ENCODE measurements around the gene AGAP1.

AGAP1 gene

DNA sequence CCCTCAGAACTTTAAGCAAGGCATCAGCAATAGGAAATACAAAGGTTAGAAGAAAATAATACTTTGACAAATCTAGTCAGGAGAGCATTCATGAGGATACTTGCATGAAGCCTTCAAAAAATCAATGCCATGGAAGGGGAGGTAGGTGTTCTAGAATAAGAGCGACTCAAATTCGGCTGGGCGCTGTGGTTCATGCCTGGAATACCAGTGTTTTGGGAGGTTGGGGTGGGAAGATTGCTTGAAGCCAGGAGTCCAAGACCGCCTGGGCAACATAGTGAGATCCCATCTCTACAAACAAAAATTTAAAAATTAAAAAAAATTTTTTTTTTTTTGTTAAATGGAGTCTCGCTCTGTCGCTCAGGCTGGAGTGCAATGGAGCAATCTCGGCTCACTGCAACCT is 652.6 kb downstream of the AGAP1 start:
- FAIRE-seq, result no peak
- TF ChIP-seq TAF1 (IDR thresholded peaks at IDR 0.05; ENCODE audit: borderline replicate concordance, low read depth, low read length), result no peak
- no peak for TF ChIP-seq POLR2AphosphoS5 (IDR thresholded peaks at IDR 0.05; ENCODE audit: low read depth, low read length)
- no peak for TF ChIP-seq POLR2A (IDR thresholded peaks at IDR 0.05; ENCODE audit: low read depth, low read length)
- DNase-seq (ENCODE audit: insufficient read length), result no peak

DNA sequence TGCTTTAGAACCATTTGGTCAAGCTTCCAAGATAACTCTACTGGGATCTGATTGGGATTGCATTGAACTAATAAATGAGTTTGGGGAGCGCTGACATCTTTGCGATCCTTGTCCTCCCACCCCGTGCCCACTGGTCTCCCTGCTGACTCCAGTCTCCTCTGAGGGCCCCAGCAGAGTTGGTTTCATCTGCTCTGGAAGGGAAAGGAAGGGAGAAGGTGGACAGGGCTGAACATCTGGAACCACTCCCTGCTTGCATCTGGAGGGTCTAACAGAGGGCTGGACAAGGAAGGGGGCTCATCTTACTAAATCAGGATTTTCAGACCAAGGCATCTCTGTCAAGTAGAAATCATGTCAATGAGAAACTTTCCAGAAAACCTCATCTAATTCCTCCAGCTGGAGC is 661.6 kb downstream of the AGAP1 start:
- TF ChIP-seq POLR2A (IDR thresholded peaks at IDR 0.05; ENCODE audit: low read depth, low read length) (no peak), POLR2AphosphoS5 (IDR thresholded peaks at IDR 0.05; ENCODE audit: low read depth, low read length) (no peak), TAF1 (IDR thresholded peaks at IDR 0.05; ENCODE audit: borderline replicate concordance, low read depth, low read length) (no peak)
- DNase-seq (ENCODE audit: insufficient read length), result no peak
- FAIRE-seq, result no peak

DNA sequence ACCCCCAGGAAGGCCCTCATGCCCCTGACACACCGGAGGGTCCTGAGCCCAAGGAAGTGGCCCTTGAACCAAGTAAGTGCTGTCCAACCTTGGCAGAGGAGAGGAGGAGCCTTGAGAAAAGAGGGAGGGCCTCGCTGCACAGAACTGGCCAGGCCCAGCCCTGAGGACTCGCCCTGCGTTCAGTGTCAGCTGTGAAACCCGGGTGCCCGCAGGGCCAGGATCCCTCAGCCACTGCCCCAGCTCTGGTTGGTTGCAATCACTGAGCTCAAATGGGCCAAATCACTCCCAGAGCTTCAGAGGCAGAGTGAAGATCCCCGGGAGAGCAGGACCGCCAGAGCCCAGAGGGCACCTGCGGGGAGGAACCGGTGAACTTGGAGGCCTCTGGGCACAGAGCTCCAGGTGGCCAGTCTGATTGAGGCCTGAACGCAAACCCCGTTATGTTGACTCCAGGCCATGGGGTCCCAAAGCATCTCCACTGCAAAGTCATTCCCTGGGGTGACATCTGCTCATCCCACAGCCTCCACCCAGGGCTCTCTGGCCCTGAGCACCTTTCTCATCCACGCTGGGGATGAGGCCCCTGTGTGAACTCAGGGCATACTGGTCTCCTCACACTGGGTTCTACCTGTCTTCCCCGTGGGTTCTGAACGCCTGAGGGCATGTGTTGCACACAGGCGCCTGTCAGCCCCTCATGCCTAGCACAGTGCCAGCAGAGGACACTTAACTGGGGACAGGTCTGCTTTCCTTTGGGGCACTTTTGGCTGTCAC is 662.4 kb downstream of the AGAP1 start:
- DNase-seq (ENCODE audit: insufficient read length) (no peak), FAIRE-seq (no peak)
- TF ChIP-seq TAF1 (IDR thresholded peaks at IDR 0.05; ENCODE audit: borderline replicate concordance, low read depth, low read length) (no peak), POLR2AphosphoS5 (IDR thresholded peaks at IDR 0.05; ENCODE audit: low read depth, low read length) (no peak), POLR2A (IDR thresholded peaks at IDR 0.05; ENCODE audit: low read depth, low read length) (no peak)

DNA sequence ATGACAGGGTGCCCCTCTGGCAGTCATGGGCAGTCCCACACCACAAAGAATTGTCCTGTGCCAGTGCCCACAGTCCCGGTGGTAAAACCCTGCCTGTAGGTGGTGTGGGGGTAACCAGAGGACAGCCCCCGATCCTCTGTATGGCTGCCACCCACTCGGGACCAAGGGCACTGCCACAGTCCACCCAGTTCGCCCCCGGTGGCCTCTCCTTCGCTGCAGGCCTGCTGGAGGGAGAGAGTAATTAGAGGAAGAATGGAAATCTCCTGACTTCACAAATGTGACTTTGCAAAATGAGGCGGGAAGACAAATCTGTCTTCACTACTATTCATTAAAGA is 663.0 kb downstream of the AGAP1 start:
- DNase-seq (ENCODE audit: insufficient read length), result no peak
- TF ChIP-seq POLR2A (IDR thresholded peaks at IDR 0.05; ENCODE audit: low read depth, low read length) (no peak), TAF1 (IDR thresholded peaks at IDR 0.05; ENCODE audit: borderline replicate concordance, low read depth, low read length) (no peak), POLR2AphosphoS5 (IDR thresholded peaks at IDR 0.05; ENCODE audit: low read depth, low read length) (no peak)
- no peak for FAIRE-seq

DNA sequence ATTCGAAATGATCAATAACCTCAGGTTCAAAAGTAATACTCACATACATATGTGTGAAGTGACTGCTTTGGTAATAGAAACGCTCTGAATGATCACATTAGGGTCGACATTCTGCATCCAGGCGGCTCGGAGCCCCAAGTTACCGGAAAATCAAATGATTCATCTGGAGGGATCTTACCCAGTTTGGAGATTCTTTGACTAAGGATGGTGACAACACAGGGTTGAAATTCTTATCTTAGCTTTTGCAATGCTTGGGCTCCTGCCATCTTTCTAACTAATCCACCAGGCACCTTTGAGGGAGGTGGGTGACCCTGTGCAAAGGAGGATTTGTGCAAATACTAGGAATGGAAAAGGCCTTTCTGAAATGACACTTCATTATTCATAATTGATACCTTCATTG is 663.5 kb downstream of the AGAP1 start:
- no peak for DNase-seq (ENCODE audit: insufficient read length)
- FAIRE-seq, result no peak
- TF ChIP-seq POLR2AphosphoS5 (IDR thresholded peaks at IDR 0.05; ENCODE audit: low read depth, low read length) (no peak), TAF1 (IDR thresholded peaks at IDR 0.05; ENCODE audit: borderline replicate concordance, low read depth, low read length) (no peak), POLR2A (IDR thresholded peaks at IDR 0.05; ENCODE audit: low read depth, low read length) (no peak)

DNA sequence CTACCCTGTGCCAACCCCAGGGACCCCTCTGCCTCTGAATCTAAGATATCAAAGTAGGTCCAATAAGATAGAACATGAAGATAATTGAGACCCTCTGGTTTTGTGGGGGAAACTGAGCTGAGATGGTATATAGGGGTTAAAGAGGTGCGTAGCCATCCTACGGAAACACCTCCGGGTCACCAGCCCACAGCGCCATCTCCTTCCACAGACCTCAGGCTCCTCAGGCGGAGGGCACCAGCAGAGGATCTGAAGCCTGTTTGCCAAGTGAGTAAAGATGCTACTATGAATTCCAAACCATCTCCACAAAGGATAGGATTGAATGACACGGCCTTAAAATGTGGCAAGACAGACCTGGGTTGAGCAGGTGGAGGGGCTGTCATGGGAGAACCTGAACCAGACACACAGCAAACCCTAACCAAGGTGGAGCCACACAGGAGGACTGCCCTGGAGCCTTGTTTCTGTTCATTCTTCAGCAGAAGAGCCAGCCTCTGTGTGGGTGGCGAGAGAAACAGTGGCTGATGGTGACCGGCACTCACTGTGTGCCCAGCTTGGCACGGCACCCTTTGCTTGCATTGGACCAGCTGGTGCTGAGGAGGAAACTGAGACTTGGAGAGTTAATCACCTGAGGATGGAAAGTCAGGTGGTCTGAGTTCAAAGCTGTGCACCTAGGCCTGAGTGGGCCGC is 664.1 kb downstream of the AGAP1 start:
- no peak for FAIRE-seq
- no peak for TF ChIP-seq TAF1 (IDR thresholded peaks at IDR 0.05; ENCODE audit: borderline replicate concordance, low read depth, low read length)
- no peak for TF ChIP-seq POLR2AphosphoS5 (IDR thresholded peaks at IDR 0.05; ENCODE audit: low read depth, low read length)
- no peak for TF ChIP-seq POLR2A (IDR thresholded peaks at IDR 0.05; ENCODE audit: low read depth, low read length)
- DNase-seq (ENCODE audit: insufficient read length), result no peak

DNA sequence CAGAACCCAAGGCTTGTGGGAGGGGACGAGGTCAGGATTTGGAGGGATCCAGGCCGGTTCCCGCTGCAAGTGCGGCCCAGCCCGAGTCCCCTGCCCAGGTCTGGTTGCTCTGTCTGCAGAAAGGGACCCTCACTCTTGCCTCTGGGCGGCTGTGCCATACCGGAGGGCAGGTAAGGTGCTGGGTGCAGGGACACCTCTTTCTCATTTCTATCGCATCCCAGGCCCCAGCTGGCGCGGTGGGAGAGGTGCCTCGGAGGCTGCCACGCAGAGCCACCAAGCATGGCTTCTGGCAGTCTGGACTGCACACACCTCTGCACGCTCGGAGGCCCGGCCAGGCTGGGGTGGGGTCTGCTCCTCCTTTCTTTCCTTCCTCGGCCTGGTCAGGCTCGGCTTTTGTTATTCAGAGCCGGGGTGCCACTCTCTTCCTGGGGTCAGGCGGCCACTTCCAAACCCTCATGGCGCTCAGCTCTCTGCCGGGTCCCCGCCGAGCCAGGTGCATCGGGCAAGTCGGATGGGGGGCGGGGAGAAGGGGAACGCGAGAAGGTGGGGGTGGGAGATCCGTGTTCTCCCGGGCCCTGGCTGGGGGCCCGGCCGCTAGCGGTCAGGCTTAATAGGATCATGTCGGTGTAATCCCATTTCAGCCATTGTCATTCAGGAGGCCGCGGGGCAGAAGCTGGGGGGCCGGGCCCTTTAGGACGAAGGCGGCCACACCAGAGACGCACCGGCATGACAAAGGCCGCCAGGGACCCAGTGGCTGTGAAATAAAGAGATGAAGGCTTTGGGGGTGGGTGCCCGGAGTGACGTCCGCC is 665.3 kb downstream of the AGAP1 start:
- DNase-seq (ENCODE audit: insufficient read length) (no peak), FAIRE-seq (no peak)
- TF ChIP-seq POLR2AphosphoS5 (IDR thresholded peaks at IDR 0.05; ENCODE audit: low read depth, low read length), result no peak
- TF ChIP-seq POLR2A (IDR thresholded peaks at IDR 0.05; ENCODE audit: low read depth, low read length), result no peak
- no peak for TF ChIP-seq TAF1 (IDR thresholded peaks at IDR 0.05; ENCODE audit: borderline replicate concordance, low read depth, low read length)

DNA sequence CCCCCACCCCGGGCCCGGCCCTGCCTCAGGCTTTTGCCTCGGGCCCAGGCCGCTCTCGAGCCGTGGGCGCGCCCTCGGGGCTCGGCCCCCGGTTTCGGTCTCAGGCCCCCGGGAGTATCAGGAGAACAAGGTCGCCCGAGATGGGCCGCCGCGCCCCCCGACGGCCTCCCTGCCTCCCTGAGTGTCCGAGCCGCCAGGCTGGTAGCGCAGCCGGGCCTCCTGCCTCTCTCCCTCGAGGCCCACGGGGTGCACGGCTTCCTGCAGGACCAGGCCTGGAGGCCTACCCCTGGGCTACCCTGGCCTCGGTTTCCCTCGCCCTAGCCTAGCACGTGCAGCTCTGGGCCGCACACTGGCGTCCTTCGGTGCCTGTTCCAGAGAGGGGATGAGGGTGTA is 665.9 kb downstream of the AGAP1 start:
- DNase-seq (ENCODE audit: insufficient read length) (no peak), FAIRE-seq (no peak)
- TF ChIP-seq POLR2AphosphoS5 (IDR thresholded peaks at IDR 0.05; ENCODE audit: low read depth, low read length), result no peak
- no peak for TF ChIP-seq POLR2A (IDR thresholded peaks at IDR 0.05; ENCODE audit: low read depth, low read length)
- TF ChIP-seq TAF1 (IDR thresholded peaks at IDR 0.05; ENCODE audit: borderline replicate concordance, low read depth, low read length), result no peak

DNA sequence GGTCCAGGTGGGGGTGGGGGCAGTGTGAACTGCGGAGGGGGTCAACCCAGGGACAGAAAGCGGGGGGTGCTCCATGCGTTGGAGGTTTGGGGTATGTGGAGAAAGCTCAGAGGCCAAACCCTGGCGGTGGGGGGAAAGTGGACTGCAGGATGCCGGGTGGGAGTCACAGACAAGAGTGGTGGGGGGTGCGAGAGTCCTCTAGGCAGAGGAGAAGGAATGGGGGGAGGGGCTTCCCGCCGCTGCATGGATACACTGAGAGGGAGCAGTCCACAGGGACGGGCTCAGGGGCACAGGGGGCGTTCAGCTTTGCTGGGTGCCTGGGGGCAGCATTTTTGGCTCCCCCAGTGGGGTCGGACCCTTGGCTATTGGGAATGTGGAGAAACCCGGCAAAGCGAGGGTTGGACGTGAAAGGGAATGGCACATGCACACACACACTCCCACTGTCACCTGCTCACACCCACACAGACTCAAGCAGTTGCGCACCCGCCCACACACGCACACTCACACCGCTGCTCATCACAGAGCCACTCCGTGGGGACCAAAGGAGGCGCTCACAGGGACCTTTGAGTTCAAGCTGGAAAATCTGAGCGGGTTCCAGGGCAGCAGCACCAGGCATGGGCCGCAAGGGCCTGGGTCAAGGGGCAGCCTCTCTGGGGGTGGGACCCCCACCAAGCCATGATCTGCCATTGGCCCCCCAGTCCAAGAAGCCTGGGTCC is 666.7 kb downstream of the AGAP1 start:
- DNase-seq (ENCODE audit: insufficient read length) (no peak), FAIRE-seq (no peak)
- TF ChIP-seq POLR2AphosphoS5 (IDR thresholded peaks at IDR 0.05; ENCODE audit: low read depth, low read length), result no peak
- no peak for TF ChIP-seq TAF1 (IDR thresholded peaks at IDR 0.05; ENCODE audit: borderline replicate concordance, low read depth, low read length)
- no peak for TF ChIP-seq POLR2A (IDR thresholded peaks at IDR 0.05; ENCODE audit: low read depth, low read length)

DNA sequence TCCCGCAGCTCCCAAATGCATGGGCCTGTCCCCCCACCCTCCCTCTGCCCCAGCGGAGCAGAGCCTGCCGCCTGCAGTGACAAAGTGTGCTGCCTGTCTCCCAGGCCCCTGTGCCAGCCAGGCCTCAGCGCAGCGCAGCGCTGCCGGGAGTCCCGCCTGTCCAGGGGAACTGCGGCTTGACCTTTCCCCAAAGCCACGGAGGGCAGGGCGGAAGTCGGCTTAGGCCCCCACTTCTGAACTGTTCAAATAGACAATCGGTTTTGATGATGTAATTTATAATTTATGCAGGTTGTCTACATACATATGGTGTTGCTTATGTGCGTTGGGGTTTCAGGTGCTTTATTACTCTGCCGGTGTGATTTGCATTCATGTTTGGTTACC is 667.2 kb downstream of the AGAP1 start:
- DNase-seq (ENCODE audit: insufficient read length) (no peak), FAIRE-seq (no peak)
- TF ChIP-seq POLR2A (IDR thresholded peaks at IDR 0.05; ENCODE audit: low read depth, low read length) (no peak), TAF1 (IDR thresholded peaks at IDR 0.05; ENCODE audit: borderline replicate concordance, low read depth, low read length) (no peak), POLR2AphosphoS5 (IDR thresholded peaks at IDR 0.05; ENCODE audit: low read depth, low read length) (no peak)

DNA sequence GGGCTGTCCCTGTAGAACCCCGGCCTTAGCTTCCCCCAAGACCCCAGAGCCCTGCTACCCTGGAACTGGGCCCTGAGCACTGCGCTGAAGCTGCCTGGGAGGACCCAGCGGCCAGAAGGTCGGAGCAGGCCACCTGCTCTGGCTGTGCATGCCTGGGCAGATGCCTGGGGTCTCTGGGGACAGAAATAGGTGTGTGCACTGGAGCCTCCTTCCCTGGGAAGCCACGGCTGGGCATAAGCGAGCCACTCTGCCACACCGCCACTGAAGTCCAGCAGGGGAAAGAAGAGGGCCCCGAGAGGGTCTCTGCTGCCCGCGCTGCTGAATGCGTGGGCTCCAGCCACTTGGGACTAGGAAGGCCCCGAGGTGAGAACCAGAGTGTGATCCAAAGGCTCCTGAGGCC is 667.7 kb downstream of the AGAP1 start:
- TF ChIP-seq TAF1 (IDR thresholded peaks at IDR 0.05; ENCODE audit: borderline replicate concordance, low read depth, low read length) (no peak), POLR2AphosphoS5 (IDR thresholded peaks at IDR 0.05; ENCODE audit: low read depth, low read length) (no peak), POLR2A (IDR thresholded peaks at IDR 0.05; ENCODE audit: low read depth, low read length) (no peak)
- FAIRE-seq (no peak), DNase-seq (ENCODE audit: insufficient read length) (no peak)

All from GM12892 (cell line).